DMS 273 (cell line): ENCODE results near the gene GPR12.

Experiments used
- DNase-seq: peaks from one replicate; lab custom pipeline; 2025; ENCODE audit not compliant: unreplicated experiment; lab: John Stamatoyannopoulos, UW

Gene GPR12

DNA sequence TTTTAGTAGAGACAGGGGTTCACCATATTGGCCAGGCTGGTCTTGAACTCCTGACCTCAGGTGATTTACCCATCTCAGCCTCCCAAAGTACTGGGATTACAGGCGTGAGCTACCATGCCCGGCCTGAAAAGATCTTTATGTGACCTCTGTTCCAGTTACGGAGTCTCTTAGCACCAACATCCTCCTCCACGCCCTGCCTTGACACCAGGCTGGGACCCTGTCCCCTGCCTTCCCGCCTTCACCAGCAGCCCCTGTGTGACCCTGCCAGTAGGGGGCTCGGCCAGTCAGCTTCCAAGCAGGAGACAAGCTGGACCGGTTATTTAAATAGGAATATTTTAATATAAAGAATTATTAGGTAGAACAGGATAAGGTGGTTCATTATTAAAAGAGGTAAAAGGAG is 54.2 kb downstream of the GPR12 start:
- DNase-seq: no peak

DNA sequence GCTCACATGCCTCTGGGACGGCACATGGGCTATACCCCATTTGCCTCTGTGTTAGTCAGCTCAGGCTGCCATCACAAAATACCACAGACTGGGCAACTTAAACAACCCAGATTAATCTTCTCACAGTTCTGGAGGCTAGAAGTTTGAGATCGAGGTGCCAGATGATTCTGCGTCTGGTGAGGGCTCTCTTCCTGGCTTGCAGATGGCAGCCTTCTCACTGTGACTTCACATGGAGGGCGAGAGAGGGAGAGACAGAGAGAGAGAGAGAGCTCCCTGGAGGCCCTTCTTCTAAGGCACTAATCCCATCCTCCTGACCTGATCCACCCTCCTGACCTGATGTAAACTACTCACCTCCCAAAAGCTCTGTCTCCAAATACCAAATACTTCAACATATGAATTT is 55.0 kb downstream of the GPR12 start:
- DNase-seq: no peak
